ENCODE data around the gene CCR4. TPM values are rescaled to one million over a fixed set of nuclear protein-coding genes. Genes with fewer than 3 reads are reported as not detected.
"Not testable (repeated sequence)": the region's sequence is repeated elsewhere in the genome, so short reads cannot be mapped to it uniquely, and the experiment has no call there.

CCR4 gene
- total RNA-seq, 2 experiments from 2014 or later = 76.2 to 80.1 TPM

DNA sequence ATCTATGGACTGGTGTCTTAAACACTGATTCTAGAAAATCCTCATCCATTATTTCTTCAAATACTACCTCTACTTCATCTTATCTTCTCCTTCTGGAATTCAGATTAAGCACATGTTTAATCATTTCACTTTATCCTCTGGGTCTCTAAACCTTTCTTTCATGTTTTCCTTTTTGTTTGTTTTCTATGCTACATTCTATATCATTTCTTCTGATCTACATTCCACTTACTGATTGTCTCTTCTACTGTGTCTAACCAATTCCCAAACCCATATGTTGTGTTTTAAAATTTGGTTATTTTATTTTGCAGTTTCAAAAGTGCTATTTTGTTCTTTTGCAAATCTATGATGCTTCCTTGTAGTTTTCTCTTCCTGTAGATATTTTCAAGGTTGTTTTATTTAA, 31.7 kb downstream of the CCR4 start:
- TF ChIP-seq, protein P1, sequence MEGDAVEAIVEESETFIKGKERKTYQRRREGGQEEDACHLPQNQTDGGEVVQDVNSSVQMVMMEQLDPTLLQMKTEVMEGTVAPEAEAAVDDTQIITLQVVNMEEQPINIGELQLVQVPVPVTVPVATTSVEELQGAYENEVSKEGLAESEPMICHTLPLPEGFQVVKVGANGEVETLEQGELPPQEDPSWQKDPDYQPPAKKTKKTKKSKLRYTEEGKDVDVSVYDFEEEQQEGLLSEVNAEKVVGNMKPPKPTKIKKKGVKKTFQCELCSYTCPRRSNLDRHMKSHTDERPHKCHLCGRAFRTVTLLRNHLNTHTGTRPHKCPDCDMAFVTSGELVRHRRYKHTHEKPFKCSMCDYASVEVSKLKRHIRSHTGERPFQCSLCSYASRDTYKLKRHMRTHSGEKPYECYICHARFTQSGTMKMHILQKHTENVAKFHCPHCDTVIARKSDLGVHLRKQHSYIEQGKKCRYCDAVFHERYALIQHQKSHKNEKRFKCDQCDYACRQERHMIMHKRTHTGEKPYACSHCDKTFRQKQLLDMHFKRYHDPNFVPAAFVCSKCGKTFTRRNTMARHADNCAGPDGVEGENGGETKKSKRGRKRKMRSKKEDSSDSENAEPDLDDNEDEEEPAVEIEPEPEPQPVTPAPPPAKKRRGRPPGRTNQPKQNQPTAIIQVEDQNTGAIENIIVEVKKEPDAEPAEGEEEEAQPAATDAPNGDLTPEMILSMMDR (IDR thresholded peaks at IDR 0.05) = no peak
- Mint-ChIP-seq H3K27me3 (no peaks in the 10 kb centered on the region), H3K4me1 (ENCODE audit: low read depth) (peaks cover 1% of the 10 kb centered on the region), H3K27ac (no peak overlapping the region), H3K4me3 (no peak overlapping the region), H3K36me3 (ENCODE audit: low read depth) (no peaks in the 10 kb centered on the region), H3K9me3 (no peaks in the 10 kb centered on the region)
- POLR2A ChIA-PET = no interaction called here
- Histone ChIP-seq H3K4me1 (ENCODE audit: insufficient read depth, low read length) (peaks cover 6% of the 10 kb centered on the region), H3K27ac (ENCODE audit: low read depth in 1 of 2, low read length in 2 of 2) (no peak overlapping the region), H3K27me3 (ENCODE audit: control insufficient read depth in 1 of 2, insufficient read depth in 2 of 2, low read length in 2 of 2) (no peaks in the 10 kb centered on the region), H3K36me3 (ENCODE audit: insufficient read depth, low read length) (no peaks in the 10 kb centered on the region), H3K9me3 (ENCODE audit: control insufficient read depth in 1 of 2, insufficient read depth in 1 of 2, low read length in 2 of 2) (no peaks in the 10 kb centered on the region), H3K4me3 (ENCODE audit: low read length) (no peak overlapping the region)
- DNase-seq (no peak), ATAC-seq (ENCODE audit: poor library complexity) (no peak)
- intact Hi-C loops (cut with DNase I, micrococcal nuclease) = no loop called here
- CTCF ChIA-PET = no interaction called here

DNA sequence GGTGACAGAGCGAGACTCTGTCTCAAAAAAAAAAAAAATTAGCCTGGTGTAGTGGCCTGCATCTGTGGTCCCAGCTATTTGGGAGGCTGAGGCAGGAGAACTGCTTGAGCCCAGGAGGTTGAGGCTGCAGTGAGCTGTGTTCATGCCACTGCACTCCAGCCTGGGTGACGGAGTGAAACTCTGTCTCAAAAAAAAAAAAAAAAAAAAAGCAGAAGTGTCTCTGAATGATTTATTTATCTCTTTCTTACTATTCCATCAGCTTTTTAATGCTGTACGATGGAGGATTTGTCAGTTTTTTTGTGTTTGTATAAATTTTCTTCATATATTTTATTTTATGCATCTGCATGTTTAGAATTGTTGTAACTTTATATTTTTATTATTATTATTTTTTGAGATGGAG, 33.5 kb downstream of the CCR4 start:
- H3K9me3 ChIP-seq (ENCODE audit: control insufficient read depth in 1 of 2, insufficient read depth in 1 of 2, low read length in 2 of 2); H3K36me3 ChIP-seq (ENCODE audit: insufficient read depth, low read length); H3K27me3 ChIP-seq (ENCODE audit: control insufficient read depth in 1 of 2, insufficient read depth in 2 of 2, low read length in 2 of 2); H3K4me3 ChIP-seq (ENCODE audit: low read length); H3K9me3 Mint-ChIP-seq; H3K4me3 Mint-ChIP-seq; H3K36me3 Mint-ChIP-seq (ENCODE audit: low read depth); DNase-seq; H3K27ac Mint-ChIP-seq; ATAC-seq (ENCODE audit: poor library complexity); H3K27me3 Mint-ChIP-seq; H3K27ac ChIP-seq (ENCODE audit: low read depth in 1 of 2, low read length in 2 of 2): not testable (repeated sequence)
- CTCF ChIA-PET = interaction anchor here (0.7 kb wide), 1 partner anchor 88 kb away, joined by 3 read pairs; no protein-coding TSS in a partner anchor
- H3K4me1 ChIP-seq (ENCODE audit: insufficient read depth, low read length) = peaks cover 14% of the 10 kb centered on the region
- H3K4me1 Mint-ChIP-seq (ENCODE audit: low read depth) = peaks cover 15% of the 10 kb centered on the region
- POLR2A ChIA-PET = interaction anchor here (1.1 kb wide), 1 partner anchor 15 kb away, joined by 3 read pairs; no protein-coding TSS in a partner anchor
- intact Hi-C loops (cut with DNase I, micrococcal nuclease) = loop anchor here in 1 of 2 experiments (5.0 kb wide), 1 partner anchor 42 kb away; no protein-coding TSS in a partner anchor

DNA sequence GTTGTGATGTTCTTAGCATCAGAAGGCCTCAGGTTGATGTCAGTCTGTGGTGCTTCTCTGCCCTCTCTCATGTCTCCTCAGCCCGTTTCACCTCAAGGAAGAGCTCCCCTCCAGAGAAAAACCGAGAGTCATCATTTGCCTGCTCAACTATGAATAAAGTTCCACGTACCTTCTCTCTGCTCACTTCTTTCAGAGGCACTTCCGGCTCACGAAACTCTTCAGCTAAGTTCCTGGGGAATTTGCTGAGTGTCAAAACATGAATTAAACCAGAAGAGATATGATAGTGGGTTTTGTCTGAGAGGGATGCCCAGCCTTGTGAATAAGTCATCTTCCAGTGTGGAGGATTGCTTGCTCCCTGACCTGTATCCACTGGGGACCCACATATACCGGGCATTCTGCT, 37.7 kb downstream of the CCR4 start:
- ATAC-seq (ENCODE audit: poor library complexity) = no peak
- no peaks in the 10 kb centered on the region for H3K27me3 ChIP-seq (ENCODE audit: control insufficient read depth in 1 of 2, insufficient read depth in 2 of 2, low read length in 2 of 2)
- CTCF ChIA-PET = interaction anchor here (0.6 to 1.6 kb wide), 5 partner anchors 10 to 85 kb away, joined by 3 to 6 read pairs (median 3); no protein-coding TSS in a partner anchor
- H3K9me3 Mint-ChIP-seq = no peaks in the 10 kb centered on the region
- no peaks in the 10 kb centered on the region for H3K9me3 ChIP-seq (ENCODE audit: control insufficient read depth in 1 of 2, insufficient read depth in 1 of 2, low read length in 2 of 2)
- H3K27me3 Mint-ChIP-seq = no peaks in the 10 kb centered on the region
- H3K27ac ChIP-seq (ENCODE audit: low read depth in 1 of 2, low read length in 2 of 2) = no peak overlapping the region
- peaks cover 32% of the 10 kb centered on the region for H3K4me1 ChIP-seq (ENCODE audit: insufficient read depth, low read length)
- H3K27ac Mint-ChIP-seq = peak overlapping the region; percentile 45
- H3K36me3 Mint-ChIP-seq (ENCODE audit: low read depth) = no peaks in the 10 kb centered on the region
- H3K4me1 Mint-ChIP-seq (ENCODE audit: low read depth) = peaks cover 36% of the 10 kb centered on the region
- H3K36me3 ChIP-seq (ENCODE audit: insufficient read depth, low read length) = no peaks in the 10 kb centered on the region
- DNase-seq = peak in 2 of 14 experiments; percentile 28 to 32
- intact Hi-C loops (cut with DNase I, micrococcal nuclease) = loop anchor here in 1 of 2 experiments (5.0 kb wide), 1 partner anchor 38 kb away; no protein-coding TSS in a partner anchor
- H3K4me3 ChIP-seq (ENCODE audit: low read length) = no peak overlapping the region
- POLR2A ChIA-PET = interaction anchor here (1.1 to 1.9 kb wide), 2 partner anchors 10 to 15 kb away, joined by 3 to 6 read pairs; no protein-coding TSS in a partner anchor
- H3K4me3 Mint-ChIP-seq = no peak overlapping the region
- TF ChIP-seq, protein P1 (IDR thresholded peaks at IDR 0.05) = no peak

DNA sequence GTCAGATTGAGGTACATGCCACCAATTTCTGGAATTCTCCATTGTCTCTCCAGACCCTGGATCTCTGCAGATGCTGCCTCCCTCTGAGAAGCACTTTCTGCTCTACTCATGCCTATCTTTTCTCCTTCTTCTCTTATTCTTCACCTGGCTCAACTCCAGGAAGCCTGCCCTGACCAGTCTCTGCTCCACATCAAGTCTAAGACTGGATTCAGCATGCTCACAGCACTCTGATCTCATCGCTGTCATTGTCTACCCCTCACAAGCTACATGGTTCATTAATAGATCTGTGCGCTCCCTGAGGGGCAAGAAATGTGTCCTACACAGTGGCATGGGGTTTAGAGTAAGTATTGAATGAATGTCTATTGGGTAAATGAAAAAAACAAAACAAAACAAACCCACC, 38.7 kb downstream of the CCR4 start:
- Histone ChIP-seq H3K9me3 (ENCODE audit: control insufficient read depth in 1 of 2, insufficient read depth in 1 of 2, low read length in 2 of 2) (no peaks in the 10 kb centered on the region), H3K4me3 (ENCODE audit: low read length) (no peak overlapping the region), H3K27me3 (ENCODE audit: control insufficient read depth in 1 of 2, insufficient read depth in 2 of 2, low read length in 2 of 2) (no peaks in the 10 kb centered on the region), H3K27ac (ENCODE audit: low read depth in 1 of 2, low read length in 2 of 2) (no peak overlapping the region), H3K36me3 (ENCODE audit: insufficient read depth, low read length) (no peaks in the 10 kb centered on the region), H3K4me1 (ENCODE audit: insufficient read depth, low read length) (peaks cover 32% of the 10 kb centered on the region)
- DNase-seq (no peak), ATAC-seq (ENCODE audit: poor library complexity) (no peak)
- ChIA-PET CTCF (no interaction called here), POLR2A (interaction anchor here (1.9 kb wide), 1 partner anchor 9 kb away, joined by 6 read pairs; no protein-coding TSS in a partner anchor)
- TF ChIP-seq, protein P1 (IDR thresholded peaks at IDR 0.05) = no peak
- peaks cover 43% of the 10 kb centered on the region for H3K4me1 Mint-ChIP-seq (ENCODE audit: low read depth)
- H3K27ac Mint-ChIP-seq = no peak overlapping the region
- H3K4me3 Mint-ChIP-seq = no peak overlapping the region
- H3K9me3 Mint-ChIP-seq = no peaks in the 10 kb centered on the region
- intact Hi-C loops (cut with DNase I, micrococcal nuclease) = no loop called here
- no peaks in the 10 kb centered on the region for H3K27me3 Mint-ChIP-seq
- H3K36me3 Mint-ChIP-seq (ENCODE audit: low read depth) = no peaks in the 10 kb centered on the region
